ENCODE data around the gene ANKRD33B.

ANKRD33B gene

GRCh38 chr5:10580531-10581423 is 16.9 kb downstream of the ANKRD33B start:
- DNase-seq: no peak

- DNase-seq: no peak
These were observed 17.5 kb downstream of the ANKRD33B start for GRCh38 chr5:10581424-10581748.

GRCh38 chr5:10581867-10582511 is 18.1 kb downstream of the ANKRD33B start:
- DNase-seq: no peak

- DNase-seq: no peak
These were observed 18.6 kb downstream of the ANKRD33B start for GRCh38 chr5:10582512-10582897.

- no peak for DNase-seq
These were observed 20.0 kb downstream of the ANKRD33B start for GRCh38 chr5:10583663-10584572.

GRCh38 chr5:10584714-10585517 is 21.0 kb downstream of the ANKRD33B start:
- DNase-seq: no peak

DNA sequence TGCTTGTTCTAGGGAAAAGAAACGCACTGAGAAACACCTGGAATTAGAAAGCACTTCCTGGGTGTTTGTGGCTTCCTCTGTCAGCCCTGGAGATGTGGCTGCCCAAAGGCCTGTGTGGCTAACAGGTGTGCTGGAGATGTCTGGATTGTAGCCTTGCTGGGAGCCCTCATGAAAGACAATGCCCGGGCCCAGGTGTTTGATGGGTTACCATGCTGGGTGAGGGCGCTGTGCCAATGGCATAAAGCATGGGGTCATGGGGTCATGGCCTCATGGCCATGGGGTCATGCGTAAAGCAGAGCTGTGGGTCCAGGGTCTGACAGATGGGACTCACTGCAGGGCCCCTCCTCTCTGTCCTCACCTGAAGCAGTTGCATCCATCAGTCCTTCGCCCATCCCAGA is 21.6 kb downstream of the ANKRD33B start:
- DNase-seq: no peak

DNA sequence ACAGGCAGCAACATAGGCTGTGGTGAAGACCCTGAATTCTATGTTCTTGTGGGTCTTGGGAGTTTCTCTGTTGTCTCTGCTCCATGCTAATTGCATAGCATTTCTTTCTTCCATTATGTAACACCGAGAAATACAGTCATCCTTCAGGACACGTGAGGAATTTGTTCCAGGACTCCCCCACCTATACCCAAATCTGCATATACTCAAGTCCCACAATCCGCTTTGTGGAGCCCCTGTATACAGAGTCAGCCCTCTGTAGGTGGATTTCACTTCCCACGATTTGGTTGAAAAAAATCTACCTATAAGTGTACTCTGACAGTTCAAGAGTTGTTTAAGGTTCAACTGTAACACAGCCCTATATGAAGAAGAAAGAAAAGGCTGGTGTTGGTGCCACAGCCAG is 22.1 kb downstream of the ANKRD33B start:
- no peak for DNase-seq

GRCh38 chr5:10586555-10586954 is 22.7 kb downstream of the ANKRD33B start:
- no peak for DNase-seq

GRCh38 chr5:10588109-10588775 is 24.4 kb downstream of the ANKRD33B start:
- no peak for DNase-seq

- no peak for DNase-seq
These were observed 25.0 kb downstream of the ANKRD33B start for GRCh38 chr5:10588779-10589447.

DNA sequence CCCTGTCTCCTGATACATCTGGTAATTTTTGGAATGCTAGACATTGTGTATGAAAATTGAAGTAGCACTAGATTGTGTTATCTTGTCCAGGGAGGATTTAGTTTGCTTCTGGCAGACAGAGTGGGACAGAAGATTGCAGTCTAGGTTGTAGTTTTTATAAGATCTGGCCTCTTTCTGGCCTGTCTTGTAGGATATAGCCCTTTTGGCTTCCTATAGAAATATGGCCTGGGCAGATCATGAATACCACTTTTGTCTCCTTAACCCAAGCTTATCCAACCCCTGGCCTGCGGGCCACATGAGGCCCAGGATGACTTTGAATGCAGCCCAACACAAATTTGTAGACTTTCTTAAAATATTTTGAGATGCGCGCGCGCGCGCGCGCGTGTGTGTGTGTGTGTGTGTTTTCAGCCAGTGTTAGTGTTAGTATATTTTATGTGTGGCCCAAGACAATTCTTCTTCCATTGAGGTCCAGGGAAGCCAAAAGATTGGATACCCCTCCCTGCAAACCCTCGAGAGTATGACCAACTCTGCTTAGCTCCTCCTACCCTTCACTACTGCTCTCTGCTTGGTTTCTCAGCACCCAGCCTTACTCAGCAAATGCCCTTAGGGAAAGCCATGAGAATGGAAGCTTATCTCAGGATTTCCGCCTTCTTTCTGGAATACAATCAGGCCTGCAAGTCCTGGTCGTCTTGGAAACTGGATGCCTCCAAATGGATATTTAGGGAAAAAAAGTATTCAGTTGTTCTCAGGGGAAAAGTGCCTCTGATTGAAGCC is 26.5 kb downstream of the ANKRD33B start:
- peak; percentile 97 for DNase-seq

- no peak for DNase-seq
These were observed 27.3 kb downstream of the ANKRD33B start for GRCh38 chr5:10591159-10591558.

GRCh38 chr5:10591966-10592365 is 28.1 kb downstream of the ANKRD33B start:
- peak; percentile 42 for DNase-seq

- DNase-seq: no peak
These were observed 28.7 kb downstream of the ANKRD33B start for GRCh38 chr5:10592601-10593000.

DNA sequence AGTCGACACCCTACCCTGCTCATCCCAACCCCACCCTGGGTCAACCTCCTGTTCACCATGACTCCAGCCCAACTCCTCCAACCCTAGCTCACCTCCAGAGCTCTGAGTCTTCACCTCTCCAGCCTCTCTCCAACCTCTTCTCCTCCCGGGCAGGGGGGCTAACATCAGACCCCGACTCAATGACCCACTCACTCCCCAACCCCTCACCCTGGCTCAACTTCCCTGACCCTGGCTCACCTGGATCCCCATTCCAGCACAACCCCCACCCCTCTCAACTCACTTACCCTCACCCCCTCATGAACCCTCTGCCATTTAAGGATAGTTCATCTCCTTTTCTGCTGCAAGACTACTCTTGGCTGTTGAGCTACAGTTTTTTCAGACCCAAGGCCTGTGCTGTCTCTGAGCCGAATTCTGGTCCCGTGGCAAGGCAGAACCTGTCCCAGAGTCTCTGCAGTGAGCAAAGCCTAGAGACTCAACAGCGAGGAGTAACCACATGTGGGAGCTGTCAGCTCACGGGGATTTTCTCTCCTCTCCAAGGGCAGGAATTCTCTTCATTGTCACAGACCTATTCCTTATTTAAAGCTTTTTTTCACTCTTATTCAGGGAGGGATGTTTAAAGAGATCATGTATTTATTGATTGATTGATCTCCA is 29.8 kb downstream of the ANKRD33B start:
- DNase-seq: peak; percentile 35

GRCh38 chr5:10594591-10595210 is 30.8 kb downstream of the ANKRD33B start:
- DNase-seq: peak; percentile 90

- DNase-seq: no peak
These were observed 31.4 kb downstream of the ANKRD33B start for GRCh38 chr5:10595293-10595671.

GRCh38 chr5:10595672-10596309 is 31.9 kb downstream of the ANKRD33B start:
- peak; percentile 90 for DNase-seq

All from NCI-H226 (cell line).